Astrocyte (in vitro differentiated cells and primary cell): ENCODE data around the gene NCOA7. TPM values are rescaled to one million over a fixed set of nuclear protein-coding genes. Genes with fewer than 3 reads are reported as not detected.

Source experiments
- DNase-seq: peaks from one replicate; pipeline ENCODE4 v3.0.0-alpha.2; 2010; ENCODE audit warnings: low read depth
- FAIRE-seq: peaks from 2 replicates; lab custom pipeline; 2011; peaks lifted over from hg19 to GRCh38; lab: Jason Lieb, UNC
- H2AFZ ChIP-seq: 2 replicates; pipeline ENCODE4 v1.6.0; 2012; ENCODE audit warnings: low read depth, low read length, inconsistent platforms
- H3K27ac ChIP-seq: 2 replicates; pipeline ENCODE4 v1.5.1; 2011; ENCODE audit warnings: low read depth, low read length, inconsistent platforms
- H3K27me3 ChIP-seq: 2 replicates; pipeline ENCODE4 v1.6.0; 2011; ENCODE audit warnings: low read length, inconsistent platforms; ENCODE audit not compliant: insufficient read depth
- H3K36me3 ChIP-seq: 2 replicates; pipeline ENCODE4 v1.5.1; 2011; ENCODE audit warnings: low read length, inconsistent platforms; ENCODE audit not compliant: insufficient read depth
- H3K4me1 ChIP-seq: 2 replicates; pipeline ENCODE4 v1.5.1; 2011; ENCODE audit warnings: low read length, inconsistent platforms; ENCODE audit not compliant: insufficient read depth
- H3K4me2 ChIP-seq: 2 replicates; pipeline ENCODE4 v1.6.0; 2012; ENCODE audit warnings: low read length, inconsistent platforms
- H3K4me3 ChIP-seq: 2 replicates; pipeline ENCODE4 v1.5.1; 2011; ENCODE audit warnings: low read depth, mild to moderate bottlenecking, low read length, inconsistent platforms; ENCODE audit not compliant: insufficient read depth
- H3K79me2 ChIP-seq: 2 replicates; pipeline ENCODE4 v1.6.0; 2012; ENCODE audit warnings: mild to moderate bottlenecking, low read length, inconsistent platforms; ENCODE audit not compliant: insufficient read depth
- H3K9ac ChIP-seq: 2 replicates; pipeline ENCODE4 v1.6.0; 2012; ENCODE audit warnings: mild to moderate bottlenecking, low read length, inconsistent platforms
- H3K9me3 ChIP-seq: 2 replicates; pipeline ENCODE4 v1.5.1; 2012; ENCODE audit warnings: low read depth, mild to moderate bottlenecking, low read length, inconsistent platforms; ENCODE audit not compliant: insufficient read depth
- H4K20me1 ChIP-seq: 2 replicates; pipeline ENCODE4 v1.6.0; 2012; ENCODE audit warnings: low read length, inconsistent platforms; ENCODE audit not compliant: insufficient read depth
- H3K27ac Mint-ChIP-seq: one replicate; pipeline ENCODE4 v1.8.0; 2021; ENCODE audit warnings: mild to moderate bottlenecking, mixed read lengths; ENCODE audit not compliant: unreplicated experiment
- H3K27me3 Mint-ChIP-seq: one replicate; pipeline ENCODE4 v1.8.0; 2021; ENCODE audit warnings: low read depth, mixed read lengths; ENCODE audit not compliant: unreplicated experiment
- H3K36me3 Mint-ChIP-seq: one replicate; pipeline ENCODE4 v1.8.0; 2021; ENCODE audit warnings: low read depth, mixed read lengths; ENCODE audit not compliant: unreplicated experiment
- H3K4me1 Mint-ChIP-seq: one replicate; pipeline ENCODE4 v1.8.0; 2021; ENCODE audit warnings: low read depth, mixed read lengths; ENCODE audit not compliant: unreplicated experiment
- H3K4me3 Mint-ChIP-seq: one replicate; pipeline ENCODE4 v1.8.0; 2021; ENCODE audit warnings: mild to moderate bottlenecking, moderate library complexity, mixed read lengths; ENCODE audit not compliant: unreplicated experiment
- H3K9me3 Mint-ChIP-seq: one replicate; pipeline ENCODE4 v1.8.0; 2021; ENCODE audit warnings: mild to moderate bottlenecking, mixed read lengths; ENCODE audit not compliant: unreplicated experiment
- CTCF ChIP-seq: IDR thresholded peaks from 2 replicates; pipeline ENCODE4 v1.5.1; 2011; ENCODE audit warnings: low read depth, mild to moderate bottlenecking, inconsistent platforms, low read length, moderate library complexity; ENCODE audit not compliant: insufficient read depth
- EZH2 ChIP-seq: IDR thresholded peaks from 2 replicates; pipeline ENCODE4 v1.6.1; 2012; ENCODE audit warnings: mild to moderate bottlenecking, low read length, inconsistent platforms; ENCODE audit not compliant: insufficient read depth
- total RNA-seq: library from RNA; stranded (reverse); gene quantifications from 2 replicates; pipeline ENCODE4 v1.2.1, GENCODE V29; 2021

The NCOA7 gene
- total RNA-seq, 1 donor from 2014 or later = 26.0 TPM

DNA sequence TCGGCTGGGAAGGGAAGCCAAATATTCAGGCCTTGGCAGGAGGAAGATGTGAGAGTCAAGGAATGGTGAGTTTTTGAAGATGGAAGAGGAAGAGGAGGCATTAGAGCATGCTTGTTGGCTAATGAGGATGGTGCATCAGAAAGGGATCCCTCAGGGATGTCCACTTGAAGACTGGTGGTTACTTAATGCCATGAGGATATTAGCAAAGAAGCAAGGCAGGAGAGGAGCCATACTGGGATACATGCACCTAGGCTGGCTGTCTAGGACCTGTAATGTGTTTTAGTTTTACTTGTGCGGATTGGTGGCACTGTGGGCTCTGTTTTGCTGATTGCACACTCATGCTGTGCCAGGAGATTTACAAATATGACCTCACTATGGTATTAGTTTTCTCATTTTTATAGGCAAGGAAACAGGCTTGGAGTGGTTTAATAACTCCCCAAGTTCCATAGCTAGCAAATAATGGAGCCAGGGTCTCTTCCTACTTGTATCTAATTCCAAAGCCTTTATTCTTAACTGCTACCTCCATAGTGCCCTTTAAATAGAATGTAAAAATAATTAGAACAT lies 37.8 kb downstream of the NCOA7 start:
- Histone ChIP-seq H3K4me1 (no peaks in the 10 kb centered on the region), H3K4me3 (no peak overlapping the region), H3K36me3 (no peaks in the 10 kb centered on the region), H4K20me1 (no peaks in the 10 kb centered on the region), H3K27me3 (no peaks in the 10 kb centered on the region), H3K9me3 (no peaks in the 10 kb centered on the region), H3K4me2 (no peak overlapping the region), H2AFZ (no peak overlapping the region), H3K9ac (no peak overlapping the region), H3K79me2 (peaks cover 5% of the 10 kb centered on the region), H3K27ac (no peak overlapping the region)
- Mint-ChIP-seq H3K4me1 (no peaks in the 10 kb centered on the region), H3K4me3 (no peak overlapping the region), H3K27ac (no peak overlapping the region), H3K9me3 (no peaks in the 10 kb centered on the region), H3K36me3 (peaks cover 7% of the 10 kb centered on the region), H3K27me3 (no peaks in the 10 kb centered on the region)
- no peak for FAIRE-seq
- TF ChIP-seq CTCF (no peak), EZH2 (no peak)
- DNase-seq = no peak

GRCh38 chr6:125829433-125829832 lies 38.7 kb downstream of the NCOA7 start:
- TF ChIP-seq CTCF = no peak
- TF ChIP-seq EZH2 = no peak
- Histone ChIP-seq H3K4me1 (no peaks in the 10 kb centered on the region), H2AFZ (no peak overlapping the region), H3K79me2 (peaks cover 5% of the 10 kb centered on the region), H3K4me3 (no peak overlapping the region), H3K27ac (no peak overlapping the region), H4K20me1 (no peaks in the 10 kb centered on the region), H3K9ac (no peak overlapping the region), H3K9me3 (no peaks in the 10 kb centered on the region), H3K27me3 (no peaks in the 10 kb centered on the region), H3K4me2 (no peak overlapping the region), H3K36me3 (no peaks in the 10 kb centered on the region)
- H3K36me3 Mint-ChIP-seq = peaks cover 7% of the 10 kb centered on the region
- no peaks in the 10 kb centered on the region for H3K27me3 Mint-ChIP-seq
- H3K4me3 Mint-ChIP-seq = no peak overlapping the region
- no peak for FAIRE-seq
- no peaks in the 10 kb centered on the region for H3K9me3 Mint-ChIP-seq
- DNase-seq = no peak
- H3K4me1 Mint-ChIP-seq = peaks cover 2% of the 10 kb centered on the region
- H3K27ac Mint-ChIP-seq = no peak overlapping the region

GRCh38 chr6:125831659-125832058 lies 40.9 kb downstream of the NCOA7 start:
- Mint-ChIP-seq H3K4me1 (peaks cover 12% of the 10 kb centered on the region), H3K36me3 (peaks cover under 1% of the 10 kb centered on the region), H3K4me3 (no peak overlapping the region), H3K27me3 (no peaks in the 10 kb centered on the region), H3K9me3 (no peaks in the 10 kb centered on the region), H3K27ac (no peak overlapping the region)
- TF ChIP-seq CTCF (no peak), EZH2 (no peak)
- no peaks in the 10 kb centered on the region for H3K4me1 ChIP-seq
- H3K27me3 ChIP-seq = no peaks in the 10 kb centered on the region
- no peak for DNase-seq
- H3K9me3 ChIP-seq = no peaks in the 10 kb centered on the region
- H3K27ac ChIP-seq = no peak overlapping the region
- peaks cover 5% of the 10 kb centered on the region for H3K79me2 ChIP-seq
- no peak for FAIRE-seq
- no peak overlapping the region for H2AFZ ChIP-seq
- H3K36me3 ChIP-seq = no peaks in the 10 kb centered on the region
- H3K9ac ChIP-seq = no peak overlapping the region
- no peak overlapping the region for H3K4me2 ChIP-seq
- H4K20me1 ChIP-seq = peaks cover 5% of the 10 kb centered on the region
- H3K4me3 ChIP-seq = no peak overlapping the region
